H9 (cell line): ENCODE results near the gene SLC17A9. TPM values are rescaled to one million over a fixed set of nuclear protein-coding genes. Genes with fewer than 3 reads are reported as not detected.

Source experiments
- DNase-seq: peaks from one replicate; pipeline ENCODE4 v3.0.0-alpha.2; 2017
- H2AFZ ChIP-seq: one replicate; pipeline ENCODE4 v1.6.1; 2013; ENCODE audit warnings: mild to moderate bottlenecking, low read length, control low read depth, moderate library complexity
- H2AK5ac ChIP-seq: 2 replicates; pipeline ENCODE4 v1.6.1; 2013; ENCODE audit warnings: low read length, control low read depth, mixed read lengths; ENCODE audit not compliant: insufficient read length
- H2BK120ac ChIP-seq: one replicate; pipeline ENCODE4 v1.6.1; 2013; ENCODE audit warnings: low read depth, mild to moderate bottlenecking, low read length, control low read depth, inconsistent platforms; ENCODE audit not compliant: poor library complexity, severe bottlenecking
- H2BK12ac ChIP-seq: 2 replicates; pipeline ENCODE4 v1.6.1; 2013; ENCODE audit warnings: low read length, control low read depth, mixed read lengths, low read depth; ENCODE audit not compliant: insufficient read length
- H2BK15ac ChIP-seq: 2 replicates; pipeline ENCODE4 v1.6.1; 2013; ENCODE audit warnings: low read depth, low read length, control low read depth
- H2BK20ac ChIP-seq: one replicate; pipeline ENCODE4 v1.6.1; 2013; ENCODE audit warnings: low read depth, mild to moderate bottlenecking, low read length, control low read depth, inconsistent platforms; ENCODE audit not compliant: poor library complexity, severe bottlenecking
- H2BK5ac ChIP-seq: 2 replicates; pipeline ENCODE4 v1.6.1; 2013; ENCODE audit warnings: low read length, control low read depth, mixed read lengths; ENCODE audit not compliant: insufficient read length
- H3K14ac ChIP-seq: 2 replicates; pipeline ENCODE4 v1.6.1; 2013; ENCODE audit warnings: low read length, control low read depth; ENCODE audit not compliant: insufficient read depth
- H3K18ac ChIP-seq: 2 replicates; pipeline ENCODE4 v1.6.1; 2013; ENCODE audit warnings: low read depth, mild to moderate bottlenecking, mixed read lengths, low read length, control low read depth; ENCODE audit not compliant: insufficient read length
- H3K23ac ChIP-seq: 2 replicates; pipeline ENCODE4 v1.6.1; 2013; ENCODE audit warnings: low read length, control low read depth, mixed read lengths, low read depth; ENCODE audit not compliant: insufficient read length
- H3K23me2 ChIP-seq: 2 replicates; pipeline ENCODE4 v1.6.1; 2013; ENCODE audit warnings: low read depth, mild to moderate bottlenecking, mixed read lengths, low read length, control low read depth; ENCODE audit not compliant: insufficient read length, poor library complexity, severe bottlenecking
- H3K27ac ChIP-seq: 2 replicates; pipeline ENCODE4 v1.5.1; 2013; ENCODE audit warnings: low read length, control low read depth, mixed read lengths, low read depth; ENCODE audit not compliant: insufficient read length
- H3K27me3 ChIP-seq: 2 replicates; pipeline ENCODE4 v1.6.1; 2013; ENCODE audit warnings: low read length, control low read depth, inconsistent platforms; ENCODE audit not compliant: insufficient read depth
- H3K4ac ChIP-seq: 2 replicates; pipeline ENCODE4 v1.6.1; 2013; ENCODE audit warnings: low read depth, mild to moderate bottlenecking, control low read depth, inconsistent platforms, low read length, moderate library complexity
- H3K4me1 ChIP-seq: 2 replicates; pipeline ENCODE4 v1.6.1; 2013; ENCODE audit warnings: low read length, control low read depth, inconsistent platforms; ENCODE audit not compliant: insufficient read depth
- H3K4me2 ChIP-seq: 2 replicates; pipeline ENCODE4 v1.6.1; 2013; ENCODE audit warnings: low read length, control low read depth, mixed read lengths; ENCODE audit not compliant: insufficient read length, insufficient read depth
- H3K56ac ChIP-seq: 2 replicates; pipeline ENCODE4 v1.6.1; 2013; ENCODE audit warnings: low read depth, mild to moderate bottlenecking, mixed read lengths, low read length, control low read depth; ENCODE audit not compliant: insufficient read length
- H3K79me1 ChIP-seq: 2 replicates; pipeline ENCODE4 v1.6.1; 2013; ENCODE audit warnings: low read depth, mild to moderate bottlenecking, moderate library complexity, low read length, control low read depth, inconsistent platforms; ENCODE audit not compliant: insufficient read depth, poor library complexity, severe bottlenecking
- H3K79me2 ChIP-seq: 2 replicates; pipeline ENCODE4 v1.6.1; 2013; ENCODE audit warnings: low read length, control low read depth, inconsistent platforms; ENCODE audit not compliant: insufficient read depth
- H3K9ac ChIP-seq: 2 replicates; pipeline ENCODE4 v1.6.1; 2013; ENCODE audit warnings: low read length, control low read depth, mixed read lengths; ENCODE audit not compliant: insufficient read length; ENCODE audit errors: extremely low read depth
- H3K9me3 ChIP-seq: one replicate; pipeline ENCODE4 v1.6.1; 2013; ENCODE audit warnings: low read depth, low read length, inconsistent platforms; ENCODE audit not compliant: control insufficient read depth
- H3T11ph ChIP-seq: one replicate; pipeline ENCODE4 v1.6.1; 2013; ENCODE audit warnings: mild to moderate bottlenecking, low read length, control low read depth, inconsistent platforms
- H4K20me1 ChIP-seq: one replicate; pipeline ENCODE4 v1.6.1; 2013; ENCODE audit not compliant: control insufficient read depth, insufficient read length, insufficient read depth
- H4K5ac ChIP-seq: 2 replicates; pipeline ENCODE4 v1.6.1; 2013; ENCODE audit warnings: low read depth, mild to moderate bottlenecking, mixed read lengths, low read length, control low read depth; ENCODE audit not compliant: insufficient read length
- H4K8ac ChIP-seq: replicated peaks from 2 replicates; pipeline ENCODE4 v1.6.1; 2013; ENCODE audit warnings: low read length, control low read depth, mixed read lengths, low read depth; ENCODE audit not compliant: insufficient read length
- H4K91ac ChIP-seq: 2 replicates; pipeline ENCODE4 v1.6.1; 2013; ENCODE audit warnings: low read depth, mild to moderate bottlenecking, moderate library complexity, mixed read lengths, low read length, control low read depth; ENCODE audit not compliant: insufficient read length
- H3K27ac Mint-ChIP-seq, 3 experiments: 2 replicates in 2 of 3; 3 replicates in 1 of 3; pipeline ENCODE4 v1.8.0; 2020 to 2021; ENCODE audit warnings: mixed read lengths in 3 of 3, mild to moderate bottlenecking in 1 of 3, moderate library complexity in 1 of 3
- H3K27me3 Mint-ChIP-seq: 2 replicates; pipeline ENCODE4 v1.8.0; 2021; ENCODE audit warnings: low read depth, mild to moderate bottlenecking, moderate library complexity, mixed read lengths
- H3K36me3 Mint-ChIP-seq, 3 experiments: 2 replicates in 2 of 3; 3 replicates in 1 of 3; pipeline ENCODE4 v1.8.0; 2020 to 2021; ENCODE audit warnings: low read depth in 3 of 3, mixed read lengths in 3 of 3; ENCODE audit not compliant: insufficient read depth in 1 of 3
- H3K4me1 Mint-ChIP-seq, 2 experiments: 2 replicates each; pipeline ENCODE4 v1.8.0; 2020; ENCODE audit warnings: mixed read lengths in 2 of 2
- H3K4me3 Mint-ChIP-seq, 2 experiments: 2 replicates in 1 of 2; 3 replicates in 1 of 2; pipeline ENCODE4 v1.8.0; 2020 to 2021; ENCODE audit warnings: mild to moderate bottlenecking in 2 of 2, mixed read lengths in 2 of 2, moderate library complexity in 1 of 2
- H3K9me3 Mint-ChIP-seq, 2 experiments: 2 replicates in 1 of 2; 3 replicates in 1 of 2; pipeline ENCODE4 v1.8.0; 2020; ENCODE audit warnings: mild to moderate bottlenecking in 2 of 2, mixed read lengths in 2 of 2, moderate library complexity in 1 of 2
- WGBS: extraction: QIAGEN DNeasy Blood & Tissue Kit; methylation state at CpG from one replicate; pipeline ENCODE4 v1.1.7; 2013; ENCODE audit warnings: missing lambda C conversion rate, low lambda C conversion rate, mixed read lengths; ENCODE audit not compliant: insufficient read length; ENCODE audit errors: extremely low coverage; 5-methylcytosine and 5-hydroxymethylcytosine counted together
- total RNA-seq: library from RNA; stranded (reverse); gene quantifications from 2 replicates; pipeline ENCODE4 v1.2.1, GENCODE V29; 2021
- TF ChIP-seq, protein P1 (sequence below): fragments of 200-600 bp; sonication (generic); conservative IDR thresholded peaks from 3 replicates; pipeline ENCODE4 v1.8.0; 2021; ENCODE audit warnings: antibody characterized with exemption, mild to moderate bottlenecking

SLC17A9 gene
- total RNA-seq, 1 experiment from 2014 or later, result 20.9 TPM

DNA sequence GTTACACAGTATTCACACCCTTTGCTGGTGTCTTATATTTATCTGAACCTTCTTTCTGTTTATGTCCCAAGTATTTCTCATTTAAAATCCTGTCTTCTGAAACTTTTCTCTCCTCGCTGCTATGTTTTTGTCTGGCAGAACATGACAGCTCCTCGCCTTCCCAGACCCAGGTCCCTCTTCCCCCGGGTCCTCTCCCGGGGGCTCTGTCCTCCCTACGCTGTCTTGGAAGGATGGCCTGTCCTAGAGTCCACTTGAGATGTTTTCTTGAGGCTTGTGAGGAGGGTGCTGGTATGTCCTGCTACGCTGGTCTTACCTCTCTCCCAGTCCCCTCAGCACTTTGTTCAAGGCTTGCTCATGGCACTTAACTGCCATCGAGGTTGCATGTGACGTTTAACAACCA lies 8.3 kb upstream of the SLC17A9 start:
- Histone ChIP-seq H3K79me2 (peaks cover 23% of the 10 kb centered on the region; the same call in 1 of the 2 replicates), H3K9ac (no peak overlapping the region), H3K23ac (no peak overlapping the region), H2AK5ac (no peak overlapping the region), H3K14ac (no peak overlapping the region), H3K27ac (no peak overlapping the region), H4K20me1 (no peaks in the 10 kb centered on the region), H3K27me3 (no peaks in the 10 kb centered on the region), H3K4ac (no peak overlapping the region), H4K8ac (no peak overlapping the region), H3K56ac (no peak overlapping the region), H3K4me2 (no peak overlapping the region), H3T11ph (no peak overlapping the region), H2BK120ac (no peak overlapping the region), H3K4me1 (no peaks in the 10 kb centered on the region; the same call in 1 of the 2 replicates), H4K5ac (no peak overlapping the region), H2BK12ac (no peak overlapping the region), H4K91ac (no peak overlapping the region), H3K18ac (no peak overlapping the region), H2AFZ (no peak overlapping the region), H3K9me3 (no peaks in the 10 kb centered on the region), H2BK5ac (no peak overlapping the region), H3K23me2 (no peaks in the 10 kb centered on the region), H2BK20ac (no peak overlapping the region), H2BK15ac (no peak overlapping the region), H3K79me1 (no peaks in the 10 kb centered on the region)
- Mint-ChIP-seq H3K27ac (no peak overlapping the region; a peak in 1 of 7 replicates), H3K36me3 (peaks cover 51 to 87% (median 81%) of the 10 kb centered on the region in 3 experiments; a peak in 6 of 7 replicates), H3K9me3 (no peaks in the 10 kb centered on the region), H3K27me3 (no peaks in the 10 kb centered on the region), H3K4me1 (peaks cover 8% of the 10 kb centered on the region in 2 experiments), H3K4me3 (no peak overlapping the region)
- TF ChIP-seq, protein P1, sequence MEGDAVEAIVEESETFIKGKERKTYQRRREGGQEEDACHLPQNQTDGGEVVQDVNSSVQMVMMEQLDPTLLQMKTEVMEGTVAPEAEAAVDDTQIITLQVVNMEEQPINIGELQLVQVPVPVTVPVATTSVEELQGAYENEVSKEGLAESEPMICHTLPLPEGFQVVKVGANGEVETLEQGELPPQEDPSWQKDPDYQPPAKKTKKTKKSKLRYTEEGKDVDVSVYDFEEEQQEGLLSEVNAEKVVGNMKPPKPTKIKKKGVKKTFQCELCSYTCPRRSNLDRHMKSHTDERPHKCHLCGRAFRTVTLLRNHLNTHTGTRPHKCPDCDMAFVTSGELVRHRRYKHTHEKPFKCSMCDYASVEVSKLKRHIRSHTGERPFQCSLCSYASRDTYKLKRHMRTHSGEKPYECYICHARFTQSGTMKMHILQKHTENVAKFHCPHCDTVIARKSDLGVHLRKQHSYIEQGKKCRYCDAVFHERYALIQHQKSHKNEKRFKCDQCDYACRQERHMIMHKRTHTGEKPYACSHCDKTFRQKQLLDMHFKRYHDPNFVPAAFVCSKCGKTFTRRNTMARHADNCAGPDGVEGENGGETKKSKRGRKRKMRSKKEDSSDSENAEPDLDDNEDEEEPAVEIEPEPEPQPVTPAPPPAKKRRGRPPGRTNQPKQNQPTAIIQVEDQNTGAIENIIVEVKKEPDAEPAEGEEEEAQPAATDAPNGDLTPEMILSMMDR, result no peak
- DNase-seq, result no peak
- no CpG with 5 or more reads among the region's 8 CpGs for WGBS
